ENCODE results near the gene TUBB6. TPM values are rescaled to one million over a fixed set of nuclear protein-coding genes. Genes with fewer than 3 reads are reported as not detected.

Gene TUBB6
- total and polyA plus RNA-seq, 2 donors (not counting 1 experiment from before 2014, with no cell fraction given): 30.4 to 58.7 TPM

GRCh38 chr18:12318334-12318697 is 10.3 kb downstream of the TUBB6 start:
- POLR2A ChIA-PET: no interaction called here
- Histone ChIP-seq H2AFZ (ENCODE audit: insufficient read depth, low read depth, low read length, poor library complexity, severe bottlenecking) (peak overlapping the region; percentile 43), H3K4me2 (replicated peaks; ENCODE audit: low read depth, low read length, poor library complexity, severe bottlenecking) (peak overlapping the region; percentile 60), H3K4me3 (ENCODE audit: control extremely low read depth in 1 of 5, extremely low read depth in 1 of 5, insufficient read depth in 1 of 5, low read depth in 2 of 5, low read length in 4 of 5) (peak overlapping the region in 1 of 5 experiments; percentile 21), H3K27ac (ENCODE audit: low read length in 2 of 2) (peak overlapping the region; percentile 82 to 84), H3K27me3 (replicated peaks in 1 of 4; ENCODE audit: control extremely low read depth in 1 of 4, control insufficient read depth in 3 of 4, insufficient read depth in 4 of 4, low read length in 3 of 4) (no peaks in the 10 kb centered on the region), H3K9me3 (ENCODE audit: control extremely low read depth in 1 of 3, control insufficient read depth in 2 of 3, insufficient read depth in 1 of 3, low read length in 2 of 3) (no peaks in the 10 kb centered on the region), H3K36me3 (replicated peaks in 1 of 2; ENCODE audit: control extremely low read depth in 1 of 2, control insufficient read depth in 1 of 2, extremely low read depth in 1 of 2, insufficient read depth in 2 of 2, low read length in 1 of 2) (no peaks in the 10 kb centered on the region), H4K20me1 (ENCODE audit: control insufficient read depth, insufficient read depth, low read length, poor library complexity, severe bottlenecking) (no peaks in the 10 kb centered on the region), H3K79me2 (ENCODE audit: control insufficient read depth, insufficient read depth, low read length) (peaks cover 3% of the 10 kb centered on the region), H3K4me1 (ENCODE audit: control insufficient read depth in 2 of 2, insufficient read depth in 2 of 2, low read length in 2 of 2) (peaks cover 66 to 71% of the 10 kb centered on the region in 2 donors), H3K9ac (ENCODE audit: low read length) (peak overlapping the region; percentile 8)
- no peaks in the 10 kb centered on the region for H3K27me3 Mint-ChIP-seq
- H3K4me1 Mint-ChIP-seq: peaks cover 67% of the 10 kb centered on the region
- no peak for DNase-seq
- H3K9me3 Mint-ChIP-seq (ENCODE audit: insufficient read depth): no peaks in the 10 kb centered on the region
- H3K4me3 Mint-ChIP-seq: peak overlapping the region; percentile 50
- peak overlapping the region; percentile 84 for H3K27ac Mint-ChIP-seq
- TF ChIP-seq EZH2 (IDR thresholded peaks at IDR 0.05; ENCODE audit: borderline replicate concordance, insufficient read depth, low read depth, low read length, poor library complexity, severe bottlenecking) (no peak), CTCF (IDR thresholded peaks at IDR 0.05) (no peak)
- no peak for ATAC-seq (ENCODE audit: low read depth)
- intact Hi-C loops (cut with micrococcal nuclease): no loop called here
- CTCF ChIA-PET: interaction anchor here (0.6 to 2.3 kb wide), 3 partner anchors 9 to 33 kb away, joined by 3 to 18 read pairs (median 3); no protein-coding TSS in a partner anchor
- 15% methylated on average over 5 of the region's 5 CpGs for WGBS (ENCODE audit: insufficient coverage)

DNA sequence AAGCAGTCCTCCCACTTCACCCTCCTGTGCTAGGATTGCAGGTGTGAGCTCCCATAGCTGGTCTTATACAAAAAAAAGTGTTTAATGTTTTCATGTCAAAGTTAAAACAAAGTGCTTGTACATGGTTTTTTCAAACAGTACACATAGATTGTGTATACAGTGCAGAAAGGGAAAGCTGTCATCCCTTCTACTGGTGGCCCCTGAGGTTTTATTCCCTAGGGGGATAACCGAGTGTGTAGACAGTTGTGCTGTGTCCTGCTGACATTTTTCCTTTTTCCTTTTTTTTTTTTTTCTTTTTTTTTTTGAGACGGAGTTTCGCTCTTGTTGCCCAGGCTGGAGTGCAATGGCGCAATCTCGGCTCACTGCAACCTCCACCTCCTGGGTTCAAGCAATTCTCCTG is 10.8 kb downstream of the TUBB6 start:
- intact Hi-C loops (cut with micrococcal nuclease): no loop called here
- no peak overlapping the region for H3K9ac ChIP-seq (ENCODE audit: low read length)
- no peaks in the 10 kb centered on the region for H3K36me3 ChIP-seq (replicated peaks in 1 of 2; ENCODE audit: control extremely low read depth in 1 of 2, control insufficient read depth in 1 of 2, extremely low read depth in 1 of 2, insufficient read depth in 2 of 2, low read length in 1 of 2)
- H3K79me2 ChIP-seq (ENCODE audit: control insufficient read depth, insufficient read depth, low read length): peaks cover 3% of the 10 kb centered on the region
- no peak for TF ChIP-seq EZH2 (IDR thresholded peaks at IDR 0.05; ENCODE audit: borderline replicate concordance, insufficient read depth, low read depth, low read length, poor library complexity, severe bottlenecking)
- no peak for TF ChIP-seq CTCF (IDR thresholded peaks at IDR 0.05)
- Mint-ChIP-seq H3K9me3 (ENCODE audit: insufficient read depth) (no peaks in the 10 kb centered on the region), H3K27ac (peak overlapping the region; percentile 84), H3K27me3 (no peaks in the 10 kb centered on the region), H3K4me3 (no peak overlapping the region), H3K4me1 (peaks cover 62% of the 10 kb centered on the region)
- ChIA-PET POLR2A (no interaction called here), CTCF (interaction anchor here (2.3 kb wide), 1 partner anchor 9 kb away, joined by 18 read pairs; no protein-coding TSS in a partner anchor)
- H3K27me3 ChIP-seq (replicated peaks in 1 of 4; ENCODE audit: control extremely low read depth in 1 of 4, control insufficient read depth in 3 of 4, insufficient read depth in 4 of 4, low read length in 3 of 4): no peaks in the 10 kb centered on the region
- H3K27ac ChIP-seq (ENCODE audit: low read length in 2 of 2): peak overlapping the region; percentile 82 to 84
- no peak overlapping the region for H3K4me3 ChIP-seq (ENCODE audit: control extremely low read depth in 1 of 5, extremely low read depth in 1 of 5, insufficient read depth in 1 of 5, low read depth in 2 of 5, low read length in 4 of 5)
- peaks cover 61 to 66% of the 10 kb centered on the region in 2 donors for H3K4me1 ChIP-seq (ENCODE audit: control insufficient read depth in 2 of 2, insufficient read depth in 2 of 2, low read length in 2 of 2)
- H3K4me2 ChIP-seq (replicated peaks; ENCODE audit: low read depth, low read length, poor library complexity, severe bottlenecking): peak overlapping the region; percentile 60
- no peaks in the 10 kb centered on the region for H4K20me1 ChIP-seq (ENCODE audit: control insufficient read depth, insufficient read depth, low read length, poor library complexity, severe bottlenecking)
- DNase-seq (no peak), ATAC-seq (ENCODE audit: low read depth) (no peak)
- no peaks in the 10 kb centered on the region for H3K9me3 ChIP-seq (ENCODE audit: control extremely low read depth in 1 of 3, control insufficient read depth in 2 of 3, insufficient read depth in 1 of 3, low read length in 2 of 3)
- WGBS (ENCODE audit: insufficient coverage): no CpG with 5 or more reads among the region's 5 CpGs
- H2AFZ ChIP-seq (ENCODE audit: insufficient read depth, low read depth, low read length, poor library complexity, severe bottlenecking): no peak overlapping the region
